Medulla oblongata (tissue), 1 donor: Measurements from ENCODE around the gene ASIC4.

Source experiments
- DNase-seq: peaks from one replicate; pipeline ENCODE4 v3.0.0-alpha.2; 2015; ENCODE audit errors: extremely low spot score

The ASIC4 gene

DNA sequence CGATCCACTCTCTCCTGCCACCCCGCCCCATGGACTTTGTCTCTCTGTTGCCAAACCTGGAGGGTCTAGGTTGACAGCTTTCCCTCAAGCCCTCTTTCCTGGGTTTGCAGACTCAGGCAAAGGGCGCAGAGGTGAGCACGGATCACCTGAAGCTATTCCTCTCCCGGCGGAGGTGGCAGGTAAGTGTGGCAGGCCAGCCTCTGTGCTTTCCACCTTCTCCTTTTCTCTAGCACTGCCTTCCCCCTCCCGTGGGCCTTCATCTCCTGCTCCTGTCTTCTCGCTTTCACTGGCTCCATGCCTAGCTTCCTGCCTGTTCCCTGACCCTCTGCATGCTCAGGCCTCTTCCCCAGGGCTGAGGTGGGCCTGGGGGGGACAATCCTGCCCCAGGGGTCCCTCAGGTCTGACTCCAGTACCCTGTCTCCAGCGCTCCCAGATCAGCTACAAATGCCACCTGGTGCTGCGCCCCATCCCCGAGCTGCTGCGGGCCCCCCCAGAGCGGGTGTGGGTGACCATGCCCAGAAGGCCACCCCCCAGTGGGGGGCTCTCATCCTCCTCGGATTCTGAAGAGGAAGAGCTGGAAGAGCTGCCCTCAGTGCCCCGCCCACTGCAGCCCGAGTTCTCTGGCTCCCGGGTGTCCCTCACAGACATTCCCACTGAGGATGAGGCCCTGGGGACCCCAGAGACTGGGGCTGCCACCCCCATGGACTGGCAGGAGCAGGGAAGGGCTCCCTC, 31.4 kb upstream of the ASIC4 start:
- no peak for DNase-seq

GRCh38 chr2:219483451-219484342, 30.6 kb upstream of the ASIC4 start:
- DNase-seq: no peak

- no peak for DNase-seq
These were observed 29.7 kb upstream of the ASIC4 start for GRCh38 chr2:219484343-219485200.

DNA sequence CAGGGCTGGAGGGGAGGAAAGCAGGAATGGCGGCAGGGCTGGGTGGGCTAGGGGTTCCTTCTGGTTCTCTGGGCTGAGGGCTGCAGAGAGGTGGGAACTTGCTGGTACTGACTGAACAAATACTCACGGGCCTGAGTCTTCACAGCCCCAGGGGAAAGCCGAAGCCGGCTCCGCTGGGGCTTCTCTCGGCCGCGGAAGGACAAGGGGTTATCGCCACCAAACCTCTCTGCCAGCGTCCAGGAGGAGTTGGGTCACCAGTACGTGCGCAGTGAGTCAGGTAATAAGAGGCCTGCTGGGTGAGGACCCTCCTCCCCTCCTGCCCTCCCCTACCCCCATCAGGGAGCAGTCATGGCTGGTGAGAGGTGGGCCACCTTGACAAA, 29.1 kb upstream of the ASIC4 start:
- DNase-seq: no peak

DNA sequence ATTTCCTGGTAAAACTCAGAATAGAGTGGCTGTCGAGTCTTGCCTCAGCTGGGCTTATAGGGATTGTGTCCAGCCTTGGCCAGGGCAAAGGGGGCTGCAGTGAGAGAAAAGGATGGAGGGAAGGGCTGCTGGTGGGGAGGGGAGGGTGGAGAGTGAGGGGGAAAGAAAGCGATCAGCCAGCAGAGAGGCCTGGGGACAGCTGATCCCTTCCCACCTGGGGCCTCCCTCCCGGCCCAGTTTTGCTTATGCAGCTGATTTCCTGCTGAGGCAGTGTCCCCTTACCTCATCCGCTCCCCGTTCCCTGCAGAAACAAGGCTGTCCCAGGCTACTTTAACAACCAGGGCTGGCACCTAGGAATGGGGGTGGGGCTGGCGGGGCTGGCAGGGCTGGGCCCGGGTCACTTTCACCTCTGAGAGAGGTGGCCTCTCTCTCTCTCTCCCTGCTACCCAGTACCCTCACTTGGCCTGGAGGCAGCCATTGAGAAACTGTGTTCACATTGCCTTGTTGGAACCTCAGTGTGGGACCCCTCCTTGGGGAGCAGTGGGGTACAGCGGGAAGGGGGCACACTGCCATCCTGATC, 27.8 kb upstream of the ASIC4 start:
- DNase-seq: no peak

- DNase-seq: no peak
These were observed 26.0 kb upstream of the ASIC4 start for GRCh38 chr2:219488149-219488843.

DNA sequence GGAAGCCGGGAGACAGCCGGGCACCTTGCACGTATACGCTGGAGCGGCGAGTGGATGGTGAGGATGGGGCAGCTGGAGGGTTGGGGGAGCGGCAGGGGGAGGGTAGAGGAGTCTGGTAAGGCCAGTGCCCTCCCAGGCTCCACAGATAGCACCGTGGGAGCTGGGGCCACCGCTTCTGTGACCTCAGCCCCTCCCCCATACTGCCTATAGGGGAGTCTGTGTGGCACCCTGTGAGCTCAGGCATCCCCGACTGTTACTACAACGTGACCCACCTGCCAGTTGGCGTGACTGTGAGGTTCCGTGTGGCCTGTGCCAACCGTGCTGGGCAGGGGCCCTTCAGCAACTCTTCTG, 25.5 kb upstream of the ASIC4 start:
- DNase-seq: no peak

DNA sequence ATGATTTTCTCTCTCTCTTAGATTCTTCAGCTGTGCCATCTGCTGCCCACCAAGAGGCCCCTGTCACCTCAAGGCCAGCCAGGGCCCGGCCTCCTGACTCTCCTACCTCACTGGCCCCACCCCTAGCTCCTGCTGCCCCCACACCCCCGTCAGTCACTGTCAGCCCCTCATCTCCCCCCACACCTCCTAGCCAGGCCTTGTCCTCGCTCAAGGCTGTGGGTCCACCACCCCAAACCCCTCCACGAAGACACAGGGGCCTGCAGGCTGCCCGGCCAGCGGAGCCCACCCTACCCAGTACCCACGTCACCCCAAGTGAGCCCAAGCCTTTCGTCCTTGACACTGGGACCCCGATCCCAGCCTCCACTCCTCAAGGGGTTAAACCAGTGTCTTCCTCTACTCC, 25.0 kb upstream of the ASIC4 start:
- DNase-seq: no peak

GRCh38 chr2:219490186-219490585, 24.1 kb upstream of the ASIC4 start:
- no peak for DNase-seq

DNA sequence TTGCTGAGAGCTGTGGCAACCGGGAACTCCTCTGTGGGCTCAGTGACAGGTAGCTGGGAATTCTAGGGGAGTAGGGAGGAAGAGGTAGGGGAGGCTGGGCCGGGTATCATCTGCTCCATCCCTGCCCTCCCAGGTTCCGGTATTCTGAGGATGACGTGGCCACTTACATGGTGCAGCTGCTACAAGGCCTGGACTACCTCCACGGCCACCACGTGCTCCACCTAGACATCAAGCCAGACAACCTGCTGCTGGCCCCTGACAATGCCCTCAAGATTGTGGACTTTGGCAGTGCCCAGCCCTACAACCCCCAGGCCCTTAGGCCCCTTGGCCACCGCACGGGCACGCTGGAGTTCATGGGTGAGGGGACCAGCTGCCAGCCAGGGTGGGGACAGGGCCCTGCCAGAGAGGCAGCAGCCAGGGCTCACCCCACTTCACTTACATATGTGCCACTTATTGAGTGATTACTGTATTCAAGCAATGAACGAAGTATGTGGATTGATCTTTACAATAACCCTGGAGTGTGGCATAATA, 23.6 kb upstream of the ASIC4 start:
- no peak for DNase-seq

DNA sequence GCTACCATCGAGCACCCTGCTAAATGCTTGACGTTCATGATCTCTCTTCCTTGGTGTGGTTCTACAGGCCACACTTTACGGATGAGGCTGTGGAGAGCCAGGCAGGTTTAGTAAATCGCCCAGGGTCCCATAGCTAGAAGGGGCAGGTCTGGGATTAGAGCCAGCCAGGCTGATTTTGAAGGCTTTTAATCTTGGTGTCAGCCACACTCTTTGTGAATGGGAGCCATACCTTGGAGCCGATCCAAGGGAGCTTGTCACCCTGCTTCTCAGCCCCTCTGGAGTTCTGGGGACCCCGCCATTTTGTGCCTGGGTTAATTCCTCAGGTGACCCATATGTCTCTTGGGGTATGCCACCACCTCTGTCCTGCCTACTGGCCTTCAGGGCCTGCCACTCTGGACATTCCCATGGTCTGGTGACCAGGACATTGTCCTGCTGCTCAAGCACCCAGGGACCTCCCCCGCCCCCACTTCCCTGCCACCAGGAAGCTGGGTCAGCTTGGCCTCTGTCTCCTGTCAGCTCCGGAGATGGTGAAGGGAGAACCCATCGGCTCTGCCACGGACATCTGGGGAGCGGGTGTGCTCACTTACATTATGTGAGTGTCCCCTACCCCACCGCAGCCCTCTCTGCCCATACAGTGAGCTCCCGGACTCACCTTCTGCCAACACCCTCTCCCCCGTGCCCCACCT, 22.9 kb upstream of the ASIC4 start:
- DNase-seq: no peak

DNA sequence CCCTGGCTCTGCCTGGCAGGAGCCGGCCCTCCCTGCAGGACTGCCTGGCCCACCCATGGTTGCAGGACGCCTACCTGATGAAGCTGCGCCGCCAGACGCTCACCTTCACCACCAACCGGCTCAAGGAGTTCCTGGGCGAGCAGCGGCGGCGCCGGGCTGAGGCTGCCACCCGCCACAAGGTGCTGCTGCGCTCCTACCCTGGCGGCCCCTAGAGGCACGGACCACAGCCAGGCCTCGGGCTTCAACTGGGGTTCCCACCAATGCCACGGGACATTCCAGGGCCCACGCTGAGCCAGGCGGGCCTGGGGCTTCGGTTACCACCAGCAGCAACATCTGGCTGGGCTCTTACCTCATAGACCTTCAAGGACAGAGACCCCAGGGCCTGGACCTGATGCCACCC, 21.7 kb upstream of the ASIC4 start:
- no peak for DNase-seq

DNA sequence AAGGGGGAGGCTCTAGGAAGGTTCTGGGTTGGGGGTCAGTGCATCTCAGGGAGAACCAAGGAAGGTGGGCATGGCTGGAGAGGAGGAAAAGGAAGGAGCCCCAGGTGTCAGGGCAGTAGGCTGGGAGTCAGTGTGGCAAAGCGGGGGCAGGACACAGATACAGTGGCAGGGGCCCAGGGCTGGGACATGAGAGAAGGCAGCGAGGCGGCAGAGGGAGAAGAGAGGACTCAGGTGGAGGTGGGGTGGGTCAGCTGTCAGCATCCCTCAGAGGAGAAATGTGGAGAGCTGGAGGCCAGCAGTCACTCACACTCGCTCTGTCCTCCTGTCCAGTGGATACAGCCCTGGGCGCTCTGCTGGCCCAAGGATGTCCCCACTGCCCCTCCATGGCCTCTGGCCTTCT, 21.2 kb upstream of the ASIC4 start:
- no peak for DNase-seq

DNA sequence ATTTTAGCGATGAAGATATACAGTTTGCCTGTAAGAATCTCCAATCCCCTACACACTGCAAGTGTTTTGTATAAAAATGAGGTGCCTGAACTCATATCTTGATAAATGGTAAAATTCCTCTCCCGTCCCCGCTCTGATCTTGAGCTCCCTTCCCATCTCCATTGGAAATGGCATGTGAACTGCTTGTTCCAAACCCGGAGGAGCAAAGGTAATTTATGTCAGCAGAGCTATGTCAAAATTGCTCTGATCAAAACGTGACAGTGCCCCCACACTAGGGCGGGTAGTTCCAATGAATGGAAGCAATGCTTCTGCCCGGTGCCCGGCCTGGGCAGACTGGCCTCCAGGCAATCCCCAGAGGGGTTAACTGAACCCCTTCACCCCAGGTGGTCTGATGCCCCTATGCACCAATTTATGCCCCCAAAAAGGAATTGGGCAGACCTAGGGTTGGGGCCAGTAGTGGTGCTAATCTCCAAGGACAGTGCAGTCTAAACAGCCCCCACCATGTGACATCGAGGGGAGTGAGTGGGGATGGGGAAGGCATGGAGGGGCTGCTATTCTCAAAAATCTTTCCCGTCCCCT, 19.2 kb upstream of the ASIC4 start:
- no peak for DNase-seq

GRCh38 chr2:219495531-219496122, 18.7 kb upstream of the ASIC4 start:
- DNase-seq: peak; percentile 78

DNA sequence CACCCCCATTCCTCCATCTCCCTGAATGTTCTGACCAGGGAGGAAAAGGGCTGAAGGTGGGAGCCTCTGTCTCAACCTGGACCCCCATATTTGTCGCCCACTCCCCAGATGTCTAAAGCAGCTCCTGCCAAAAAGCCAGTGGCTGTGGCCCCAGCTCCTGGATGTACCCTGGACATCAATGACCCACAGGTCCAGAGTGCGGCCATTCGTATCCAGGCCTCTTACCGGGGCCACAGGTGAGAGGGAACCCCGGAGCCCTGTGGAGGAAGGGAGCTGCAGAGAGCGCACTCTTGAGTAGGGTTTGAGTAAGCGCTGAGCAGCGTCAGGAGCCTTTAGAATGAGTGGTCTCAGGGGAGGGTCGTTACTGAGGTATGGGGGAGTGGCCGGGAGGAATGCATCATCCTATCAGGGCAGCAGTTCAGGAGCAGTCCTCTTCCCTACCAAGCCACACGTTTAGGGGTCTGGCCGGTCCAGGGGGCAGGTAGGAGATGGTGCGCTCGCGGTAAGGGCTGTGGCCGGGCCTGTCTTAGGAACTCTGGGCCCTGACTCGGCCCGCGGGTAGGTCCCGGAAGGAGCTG, 17.9 kb upstream of the ASIC4 start:
- DNase-seq: no peak

DNA sequence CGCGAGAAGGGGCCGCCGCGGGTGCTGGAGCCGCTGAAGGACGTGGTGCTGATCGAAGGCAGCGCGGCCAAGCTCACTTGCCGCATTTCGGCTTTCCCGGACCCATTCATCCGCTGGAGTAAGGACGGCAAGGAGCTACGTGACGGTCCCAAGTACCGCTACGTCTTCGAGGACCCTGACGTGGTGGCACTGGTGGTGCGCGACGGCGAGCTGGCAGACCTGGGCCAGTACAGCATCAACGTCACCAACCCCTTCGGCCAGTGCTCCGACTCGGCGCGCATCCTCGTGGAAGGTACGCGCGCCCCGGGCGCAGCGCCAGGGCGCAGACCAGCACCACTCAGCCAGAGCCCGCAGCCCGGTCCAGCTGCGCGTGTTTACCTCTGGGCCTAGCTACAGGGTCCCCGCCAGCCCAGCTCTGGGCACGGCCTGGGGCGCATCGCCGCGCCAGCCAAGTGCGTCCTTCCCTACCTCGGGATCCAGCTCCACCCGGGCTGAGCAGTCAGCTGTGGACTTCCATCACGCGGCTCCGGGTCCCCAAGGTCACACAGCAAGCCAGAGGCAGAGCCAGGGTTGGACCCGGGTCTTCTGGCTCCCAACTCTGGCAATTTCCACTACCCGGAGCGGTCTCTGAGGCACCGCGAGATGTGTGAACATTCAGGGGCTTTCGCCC, 17.3 kb upstream of the ASIC4 start:
- no peak for DNase-seq

GRCh38 chr2:219497495-219498279, 16.6 kb upstream of the ASIC4 start:
- DNase-seq: peak; percentile 63
